IMR-90 (cell line): ENCODE results near the gene OSGIN1. TPM values are rescaled to one million over a fixed set of nuclear protein-coding genes. Genes with fewer than 3 reads are reported as not detected.

ENCODE experiments used
- ATAC-seq: fragments of 200-7000 bp; cut with Tn5 transposase; 2 replicates; pipeline ENCODE4 v1.9.1; 2020; ENCODE audit warnings: low read depth, mild to moderate bottlenecking, moderate library complexity
- BruUV-seq: library from RNA; stranded (reverse); fragments of 400-500 nt; replicated peaks from 2 replicates; lab custom pipeline; 2021; lab: Mats Ljungman, UMichigan
- CTCF ChIA-PET: fragments of 300-600 bp; formaldehyde crosslinking; extraction: SDS; loops from one replicate; lab custom pipeline; 2021; ENCODE audit warnings: antibody characterized with exemption; lab: Yijun Ruan, JAX
- POLR2A ChIA-PET: fragments of 300-600 bp; sonication (Branson Sonifier 250); formaldehyde crosslinking; loops from one replicate; lab custom pipeline; 2022; ENCODE audit warnings: antibody characterized with exemption; ENCODE audit not compliant: unreplicated experiment; lab: Charles Lee
- DNase-seq: peaks from one replicate; pipeline ENCODE4 v3.0.0; 2013
- H2AFZ ChIP-seq: replicated peaks from 2 replicates; pipeline ENCODE3; 2013; ENCODE audit warnings: low read length, mild to moderate bottlenecking; ENCODE audit not compliant: poor library complexity
- H2AK5ac ChIP-seq: 2 replicates; pipeline ENCODE4 v1.6.1; 2013; ENCODE audit warnings: low read depth, low read length, inconsistent platforms
- H2AK9ac ChIP-seq: replicated peaks from 2 replicates; pipeline ENCODE3; 2013; ENCODE audit warnings: mild to moderate bottlenecking, low read depth, low read length, moderate library complexity; ENCODE audit not compliant: poor library complexity
- H2BK120ac ChIP-seq: 2 replicates; pipeline ENCODE4 v1.6.1; 2013; ENCODE audit warnings: low read depth, low read length, inconsistent platforms
- H2BK15ac ChIP-seq: 3 replicates; pipeline ENCODE4 v1.6.1; 2013; ENCODE audit warnings: low read depth, low read length, inconsistent platforms
- H2BK20ac ChIP-seq: 2 replicates; pipeline ENCODE4 v1.6.1; 2013; ENCODE audit warnings: low read depth, mild to moderate bottlenecking, inconsistent platforms, low read length, moderate library complexity
- H2BK5ac ChIP-seq: 2 replicates; pipeline ENCODE4 v1.6.1; 2013; ENCODE audit warnings: mild to moderate bottlenecking, low read depth, low read length, inconsistent platforms; ENCODE audit not compliant: poor library complexity, severe bottlenecking
- H3K14ac ChIP-seq: replicated peaks from 2 replicates; pipeline ENCODE4 v1.6.1; 2013; ENCODE audit warnings: low read depth, low read length, inconsistent platforms
- H3K18ac ChIP-seq: 2 replicates; pipeline ENCODE4 v1.6.1; 2013; ENCODE audit warnings: low read depth, low read length, control low read depth
- H3K23ac ChIP-seq: 2 replicates; pipeline ENCODE4 v1.6.1; 2013; ENCODE audit warnings: low read depth, low read length, inconsistent platforms
- H3K27ac ChIP-seq: 2 replicates; pipeline ENCODE4 v1.5.1; 2013; ENCODE audit warnings: mild to moderate bottlenecking, control low read depth, low read length; ENCODE audit not compliant: insufficient read depth
- H3K27me3 ChIP-seq: 2 replicates; pipeline ENCODE4 v1.6.1; 2013; ENCODE audit warnings: low read length; ENCODE audit not compliant: control insufficient read depth, insufficient read depth
- H3K36me3 ChIP-seq: 2 replicates; pipeline ENCODE4 v1.6.1; 2013; ENCODE audit warnings: low read length, mixed read lengths; ENCODE audit not compliant: control insufficient read depth, insufficient read depth
- H3K4ac ChIP-seq: 2 replicates; pipeline ENCODE4 v1.6.1; 2013; ENCODE audit warnings: low read depth, low read length, inconsistent platforms
- H3K4me1 ChIP-seq: 2 replicates; pipeline ENCODE4 v1.6.1; 2013; ENCODE audit warnings: low read length, mixed read lengths; ENCODE audit not compliant: control insufficient read depth, insufficient read depth
- H3K4me2 ChIP-seq: 2 replicates; pipeline ENCODE4 v1.6.1; 2013; ENCODE audit warnings: low read depth, mild to moderate bottlenecking, control low read depth, low read length, moderate library complexity
- H3K4me3 ChIP-seq: 2 replicates; pipeline ENCODE4 v1.5.1; 2013; ENCODE audit warnings: low read depth, mild to moderate bottlenecking, control low read depth, low read length, moderate library complexity; ENCODE audit not compliant: insufficient read depth
- H3K56ac ChIP-seq: 2 replicates; pipeline ENCODE4 v1.6.1; 2013; ENCODE audit warnings: low read length, inconsistent platforms; ENCODE audit not compliant: insufficient read depth; ENCODE audit errors: extremely low read depth
- H3K79me1 ChIP-seq, 2 experiments: 2 replicates each; pipeline ENCODE4 v1.6.1; 2013; ENCODE audit warnings: low read length in 2 of 2, inconsistent platforms in 1 of 2, low read depth in 1 of 2
- H3K9ac ChIP-seq: 2 replicates; pipeline ENCODE4 v1.6.1; 2013; ENCODE audit warnings: low read depth, low read length, control low read depth
- H3K9me1 ChIP-seq: 2 replicates; pipeline ENCODE4 v1.6.1; 2013; ENCODE audit warnings: low read length, inconsistent platforms; ENCODE audit not compliant: insufficient read depth
- H3K9me3 ChIP-seq: 2 replicates; pipeline ENCODE4 v1.6.1; 2013; ENCODE audit warnings: low read length; ENCODE audit not compliant: control insufficient read depth, insufficient read depth
- H4K20me1 ChIP-seq: 2 replicates; pipeline ENCODE4 v1.6.1; 2013; ENCODE audit warnings: low read length, inconsistent platforms; ENCODE audit not compliant: insufficient read depth
- H4K5ac ChIP-seq: 2 replicates; pipeline ENCODE4 v1.6.1; 2013; ENCODE audit warnings: mild to moderate bottlenecking, low read depth, low read length, control low read depth
- H4K8ac ChIP-seq, 2 experiments: 2 replicates each; pipeline ENCODE4 v1.6.1; 2013; ENCODE audit warnings: low read depth in 2 of 2, low read length in 2 of 2, control low read depth in 1 of 2, inconsistent platforms in 1 of 2
- H4K91ac ChIP-seq: 2 replicates; pipeline ENCODE4 v1.6.1; 2013; ENCODE audit warnings: low read depth, low read length, inconsistent platforms; ENCODE audit not compliant: insufficient read depth
- RFX5 ChIP-seq: IDR thresholded peaks from 2 replicates; pipeline ENCODE4 v1.8.0; 2012; ENCODE audit warnings: low read depth, mild to moderate bottlenecking, low read length, moderate library complexity
- WGBS, 2 experiments: methylation state at CpG; one replicate each; pipeline versions ENCODE4 v1.1.5 to v1.1.7; 2013; ENCODE audit warnings: missing lambda C conversion rate in 2 of 2; ENCODE audit not compliant: insufficient read length in 1 of 2; ENCODE audit errors: extremely low coverage in 2 of 2; 5-methylcytosine and 5-hydroxymethylcytosine counted together
- dilution Hi-C: fragments of 300-500 bp; cut with HindIII; formaldehyde crosslinking; loops from one replicate; pipeline ENCODE4 v1.14.3; 2018; ENCODE audit warnings: low sequenced_read_pairs; ENCODE audit not compliant: unreplicated experiment
- in situ Hi-C: fragments of 300-500 bp; cut with MboI; formaldehyde crosslinking; loops from 3 replicates; pipeline ENCODE4 v1.14.3; 2019; ENCODE audit warnings: low sequenced_read_pairs, inconsistent platforms, mixed read lengths
- intact Hi-C: fragments of 100-400 bp; cut with micrococcal nuclease; formaldehyde crosslinking; loops from 2 replicates; pipeline ENCODE4 v1.10.0; 2022
- polyA plus RNA-seq, 3 experiments: library from polyadenylated mRNA; depleted of rRNA; stranded (reverse); fragments of >200 nt; gene quantifications; 2 replicates each; pipeline ENCODE4 v1.2.3, GENCODE V29; 2012; ENCODE audit warnings: low replicate concordance in 1 of 3
- total RNA-seq: library from RNA; depleted of rRNA; stranded (reverse); fragments of >200 nt; gene quantifications from 2 replicates; pipeline ENCODE4 v1.2.3, GENCODE V29; 2012
- TF ChIP-seq, protein P1 (sequence below): conservative IDR thresholded peaks from 2 replicates; pipeline ENCODE4 v1.5.1; 2012; ENCODE audit warnings: mild to moderate bottlenecking, low read depth, low read length, improper control_type of control experiment

The OSGIN1 gene
- total and polyA plus RNA-seq, 2 of the 4 experiments (the other 2 are of a cell fraction) = 0.90 to 6.4 TPM

DNA sequence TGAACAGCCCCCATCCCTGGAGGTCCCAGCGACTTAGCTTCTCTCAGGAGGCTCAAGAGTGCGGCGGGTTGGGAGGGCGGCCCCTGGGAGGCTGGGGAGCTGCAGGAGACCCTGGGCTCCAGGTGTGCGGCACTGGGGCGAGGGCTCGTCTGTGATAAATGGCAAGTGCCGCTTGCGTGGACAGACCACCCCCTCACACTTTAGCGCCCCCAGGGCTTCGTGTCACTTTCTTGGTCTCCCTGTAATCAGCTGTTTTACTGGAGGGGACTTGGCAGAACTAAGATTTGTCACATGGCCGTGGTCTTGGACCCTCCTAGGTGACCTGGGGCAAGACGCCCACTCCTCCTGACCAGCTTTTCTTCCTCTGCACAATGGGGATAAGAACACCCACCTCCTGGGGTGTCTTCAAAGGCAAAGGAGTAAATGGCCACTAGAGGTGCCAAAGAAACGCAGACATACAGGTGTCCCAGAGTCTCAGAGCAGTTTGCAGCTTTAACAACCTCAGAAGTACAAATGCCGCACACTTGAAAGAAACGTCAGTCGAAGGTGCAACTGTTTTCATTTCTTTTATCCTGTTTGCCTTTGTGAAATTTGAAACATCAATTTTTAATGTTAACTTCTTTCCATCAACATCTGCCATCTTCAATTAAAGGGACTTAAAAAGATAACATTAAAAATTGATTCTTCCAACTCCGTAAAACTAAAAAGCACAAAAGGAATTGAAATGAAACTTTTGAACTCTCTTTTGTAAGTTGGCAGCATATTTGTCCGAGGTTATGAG lies 946 bp downstream of the OSGIN1 start:
- POLR2A ChIA-PET = interaction anchor here (0.5 kb wide), 1 partner anchor 11 kb away, joined by 3 read pairs; no protein-coding TSS in a partner anchor
- intact Hi-C loops (no loop called here), in situ Hi-C loops (loop anchor here (25.0 kb wide), 1 partner anchor 533 kb away; no protein-coding TSS in a partner anchor)

More for the DNA sequence above, 946 bp downstream of the OSGIN1 start:
- H3K27me3 ChIP-seq = no peaks in the 10 kb centered on the region
- TF ChIP-seq, protein P1, sequence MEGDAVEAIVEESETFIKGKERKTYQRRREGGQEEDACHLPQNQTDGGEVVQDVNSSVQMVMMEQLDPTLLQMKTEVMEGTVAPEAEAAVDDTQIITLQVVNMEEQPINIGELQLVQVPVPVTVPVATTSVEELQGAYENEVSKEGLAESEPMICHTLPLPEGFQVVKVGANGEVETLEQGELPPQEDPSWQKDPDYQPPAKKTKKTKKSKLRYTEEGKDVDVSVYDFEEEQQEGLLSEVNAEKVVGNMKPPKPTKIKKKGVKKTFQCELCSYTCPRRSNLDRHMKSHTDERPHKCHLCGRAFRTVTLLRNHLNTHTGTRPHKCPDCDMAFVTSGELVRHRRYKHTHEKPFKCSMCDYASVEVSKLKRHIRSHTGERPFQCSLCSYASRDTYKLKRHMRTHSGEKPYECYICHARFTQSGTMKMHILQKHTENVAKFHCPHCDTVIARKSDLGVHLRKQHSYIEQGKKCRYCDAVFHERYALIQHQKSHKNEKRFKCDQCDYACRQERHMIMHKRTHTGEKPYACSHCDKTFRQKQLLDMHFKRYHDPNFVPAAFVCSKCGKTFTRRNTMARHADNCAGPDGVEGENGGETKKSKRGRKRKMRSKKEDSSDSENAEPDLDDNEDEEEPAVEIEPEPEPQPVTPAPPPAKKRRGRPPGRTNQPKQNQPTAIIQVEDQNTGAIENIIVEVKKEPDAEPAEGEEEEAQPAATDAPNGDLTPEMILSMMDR = peak; percentile 37
- TF ChIP-seq RFX5 = no peak
- H2BK20ac ChIP-seq = no peak overlapping the region
- no peak overlapping the region; the same call in 1 of the 2 replicates for H4K91ac ChIP-seq
- DNase-seq = peak; percentile 32
- H4K20me1 ChIP-seq = peaks cover 21% of the 10 kb centered on the region; the same call in 1 of the 2 replicates
- peak overlapping the region; percentile 54 for H3K4me3 ChIP-seq
- no peak overlapping the region for H3K23ac ChIP-seq
- no peaks in the 10 kb centered on the region for H3K9me3 ChIP-seq
- no peak overlapping the region for H3K18ac ChIP-seq
- no peak overlapping the region for H2BK5ac ChIP-seq
- H3K36me3 ChIP-seq = peaks cover 4% of the 10 kb centered on the region; the same call in 1 of the 2 replicates
- dilution Hi-C loops = no loop called here
- peak overlapping the region; percentile 8; the same call in 1 of the 2 replicates for H3K27ac ChIP-seq
- CTCF ChIA-PET = interaction anchor here (0.7 to 1.4 kb wide), 3 partner anchors 10 to 112 kb away, joined by 3 to 4 read pairs (median 3); no protein-coding TSS in a partner anchor
- TSS peak; percentile 28 for BruUV-seq
- peak overlapping the region; percentile 36; the same call in 1 of the 2 replicates for H2AK5ac ChIP-seq
- H3K9me1 ChIP-seq = peaks cover 8% of the 10 kb centered on the region
- no peak overlapping the region for H2BK120ac ChIP-seq
- peak overlapping the region; percentile 84 for H3K4me2 ChIP-seq
- no peak overlapping the region for H2BK15ac ChIP-seq
- H4K5ac ChIP-seq = no peak overlapping the region
- no peak overlapping the region; a peak in 1 of 4 replicates for H4K8ac ChIP-seq
- H3K4me1 ChIP-seq = peaks cover 14% of the 10 kb centered on the region
- no peak overlapping the region for H3K56ac ChIP-seq
- H3K79me1 ChIP-seq = peaks cover 0 to 25% of the 10 kb centered on the region in 2 experiments; a peak in 1 of 4 replicates
- peak; percentile 10; the same call in 1 of the 2 replicates for ATAC-seq
- H3K4ac ChIP-seq = 0 out of 2 replicates have a peak overlapping the region, but pooled peaks have one; percentile 19
- peak overlapping the region; percentile 34; the same call in 1 of the 2 replicates for H3K9ac ChIP-seq
- 80% methylated on average over 2 of the region's 19 CpGs; no CpG with 5 or more reads in 1 of the 2 experiments for WGBS, 2 experiments
- H2AK9ac ChIP-seq = peak overlapping the region; percentile 60
- H3K14ac ChIP-seq = no peak overlapping the region
- H2AFZ ChIP-seq = peak overlapping the region; percentile 96
